B cell (primary cell): ENCODE measurements around the gene HERC5. TPM values are rescaled to one million over a fixed set of nuclear protein-coding genes. Genes with fewer than 3 reads are reported as not detected.

Experiments
- ATAC-seq: fragments of 200-7000 bp; cut with Tn5 transposase; one replicate; pipeline ENCODE4 v1.10.0; 2021; ENCODE audit warnings: low read depth, mild to moderate bottlenecking, moderate number of reproducible peaks, moderate library complexity
- CTCF ChIA-PET: fragments of 350-600 bp; sonication (Branson Sonifier 250); formaldehyde crosslinking; loops from one replicate; lab custom pipeline; 2021; ENCODE audit warnings: antibody characterized with exemption, inconsistent platforms; lab: Charles Lee
- POLR2A ChIA-PET: fragments of 350-600 bp; sonication (Branson Sonifier 250); formaldehyde crosslinking; loops from one replicate; lab custom pipeline; 2021; ENCODE audit warnings: antibody characterized with exemption; lab: Charles Lee
- DNase-seq: peaks from one replicate; pipeline ENCODE4 v3.0.0; 2013
- H2AFZ ChIP-seq: 2 replicates; pipeline ENCODE4 v1.6.1; 2012; ENCODE audit warnings: mild to moderate bottlenecking, low read depth, low read length; ENCODE audit not compliant: insufficient read depth, poor library complexity, severe bottlenecking
- H3K27ac ChIP-seq, 2 donors: 1 replicate in 1 of 2; 2 replicates in 1 of 2; pipeline ENCODE4 v1.5.1; 2012 to 2013; ENCODE audit warnings: low read length in 2 of 2, mild to moderate bottlenecking in 2 of 2, moderate library complexity in 1 of 2
- H3K27me3 ChIP-seq, 4 experiments: fragments of 200-600 bp in 1 of 4; sonication (generic) in 1 of 4; replicated peaks in 1 of 4; 1 replicate in 2 of 4; 2 replicates in 2 of 4; pipeline versions ENCODE4 v1.6.1 to v1.7.0; 2013 to 2016; ENCODE audit warnings: low read length in 3 of 4, mild to moderate bottlenecking in 2 of 4, mixed read lengths in 1 of 4, moderate library complexity in 1 of 4; ENCODE audit not compliant: insufficient read depth in 4 of 4, control insufficient read depth in 3 of 4; ENCODE audit errors: control extremely low read depth in 1 of 4
- H3K36me3 ChIP-seq, 2 experiments: replicated peaks in 1 of 2; 1 replicate in 1 of 2; 2 replicates in 1 of 2; pipeline versions ENCODE4 v1.6.1 to v1.7.1; 2013; ENCODE audit warnings: low read length in 1 of 2; ENCODE audit not compliant: insufficient read depth in 2 of 2, control insufficient read depth in 1 of 2; ENCODE audit errors: control extremely low read depth in 1 of 2, extremely low read depth in 1 of 2
- H3K4me1 ChIP-seq, 2 donors: fragments of 200-600 bp in 1 of 2; sonication (generic) in 1 of 2; 1 replicate in 1 of 2; 2 replicates in 1 of 2; pipeline versions ENCODE4 v1.5.1 to v1.6.1; 2013 to 2017; ENCODE audit warnings: low read length in 2 of 2; ENCODE audit not compliant: control insufficient read depth in 2 of 2, insufficient read depth in 2 of 2
- H3K4me2 ChIP-seq: replicated peaks from 2 replicates; pipeline ENCODE3; 2012; ENCODE audit warnings: mild to moderate bottlenecking, low read depth, low read length; ENCODE audit not compliant: poor library complexity, severe bottlenecking
- H3K4me3 ChIP-seq, 5 experiments: fragments of 200-600 bp in 1 of 5; sonication (generic) in 1 of 5; 1 replicate in 3 of 5; 2 replicates in 2 of 5; pipeline versions ENCODE4 v1.5.1 to v1.7.0; 2011 to 2016; ENCODE audit warnings: low read length in 4 of 5, mild to moderate bottlenecking in 4 of 5, low read depth in 2 of 5, control low read depth in 1 of 5, moderate library complexity in 1 of 5; ENCODE audit not compliant: insufficient read depth in 1 of 5; ENCODE audit errors: control extremely low read depth in 1 of 5, extremely low read depth in 1 of 5
- H3K79me2 ChIP-seq: fragments of 200-600 bp; sonication (generic); one replicate; pipeline ENCODE4 v1.6.0; 2016; ENCODE audit warnings: low read length; ENCODE audit not compliant: control insufficient read depth, insufficient read depth
- H3K9ac ChIP-seq: fragments of 200-600 bp; sonication (generic); 2 replicates; pipeline ENCODE4 v1.6.1; 2017; ENCODE audit warnings: mild to moderate bottlenecking, low read length, moderate library complexity
- H3K9me3 ChIP-seq, 3 donors: one replicate each; pipeline versions ENCODE4 v1.6.1 to v1.7.1; 2013; ENCODE audit warnings: low read length in 2 of 3; ENCODE audit not compliant: control insufficient read depth in 2 of 3, insufficient read depth in 1 of 3; ENCODE audit errors: control extremely low read depth in 1 of 3
- H4K20me1 ChIP-seq: 2 replicates; pipeline ENCODE4 v1.6.0; 2012; ENCODE audit warnings: mild to moderate bottlenecking, low read length; ENCODE audit not compliant: insufficient read depth, control insufficient read depth, poor library complexity, severe bottlenecking
- H3K27ac Mint-ChIP-seq: one replicate; pipeline ENCODE4 v1.8.0; 2021; ENCODE audit warnings: mixed read lengths
- H3K27me3 Mint-ChIP-seq: one replicate; pipeline ENCODE4 v1.8.0; 2021; ENCODE audit warnings: mixed read lengths
- H3K4me1 Mint-ChIP-seq: one replicate; pipeline ENCODE4 v1.8.0; 2021; ENCODE audit warnings: mixed read lengths
- H3K4me3 Mint-ChIP-seq: one replicate; pipeline ENCODE4 v1.8.0; 2021; ENCODE audit warnings: mixed read lengths
- H3K9me3 Mint-ChIP-seq: one replicate; pipeline ENCODE4 v1.8.0; 2022; ENCODE audit warnings: mixed read lengths; ENCODE audit not compliant: insufficient read depth
- EZH2 ChIP-seq: IDR thresholded peaks from 2 replicates; pipeline ENCODE4 v1.6.1; 2012; ENCODE audit warnings: borderline replicate concordance, low read depth, mild to moderate bottlenecking, moderate library complexity, low read length; ENCODE audit not compliant: insufficient read depth, poor library complexity, severe bottlenecking
- WGBS: methylation state at CpG from one replicate; pipeline ENCODE4 v1.1.5; 2013; ENCODE audit warnings: missing lambda C conversion rate; ENCODE audit not compliant: insufficient coverage; 5-methylcytosine and 5-hydroxymethylcytosine counted together
- intact Hi-C: fragments of 100-400 bp; cut with micrococcal nuclease; formaldehyde crosslinking; loops from one replicate; pipeline ENCODE4 v1.10.0; 2022
- polyA plus RNA-seq: library from polyadenylated mRNA; depleted of rRNA; stranded (reverse); fragments of >200 nt; gene quantifications from 2 replicates; pipeline ENCODE4 v1.2.3, GENCODE V29; 2012
- total RNA-seq, 2 donors: library from RNA; stranded (reverse); fragments of 120-200 nt in 1 of 2; gene quantifications; 1 replicate in 1 of 2; 2 replicates in 1 of 2; pipeline versions ENCODE4 v1.2.3 to v1.2.4, GENCODE V29; 2013 to 2022
- TF ChIP-seq, protein P1 (sequence below): fragments of 200-600 bp; IDR thresholded peaks from one replicate; pipeline ENCODE4 v1.8.0; 2022; ENCODE audit warnings: antibody characterized with exemption, mild to moderate bottlenecking

The HERC5 gene
- total and polyA plus RNA-seq, 2 donors (not counting 1 experiment from before 2014, with no cell fraction given) = 1.9 to 10.6 TPM

DNA sequence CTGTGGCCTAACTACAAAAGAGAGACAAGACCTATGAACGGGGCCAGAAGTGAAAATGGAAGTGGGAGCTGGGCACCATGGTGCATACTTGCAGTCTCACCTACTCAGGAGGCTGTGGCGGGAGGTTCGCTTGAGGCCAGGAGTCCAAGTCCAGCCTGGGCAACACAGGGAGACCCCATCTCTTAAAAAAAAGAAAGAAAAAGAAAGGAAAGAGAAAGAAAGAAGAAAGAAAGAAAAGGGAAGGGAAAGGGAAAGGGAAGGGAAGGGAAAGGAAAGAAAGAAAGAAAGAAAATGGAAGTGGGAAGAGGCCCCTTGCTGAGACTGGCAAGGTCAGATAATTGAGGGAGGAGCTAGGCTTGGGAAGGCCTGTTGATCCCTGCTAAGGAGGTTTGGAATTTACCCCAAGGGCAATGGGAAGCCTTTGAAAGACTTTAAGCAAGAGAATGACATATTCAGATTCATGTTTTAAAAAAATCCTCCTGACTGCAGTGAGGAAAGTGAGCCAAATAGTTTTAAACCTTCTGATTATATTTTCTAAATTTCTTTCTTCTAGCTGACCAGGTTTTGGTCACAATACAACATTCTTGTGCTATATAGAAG, 17.7 kb upstream of the HERC5 start:
- Histone ChIP-seq H3K9me3 (peaks cover 0 to 7% (median 5%) of the 10 kb centered on the region in 3 donors), H3K79me2 (no peaks in the 10 kb centered on the region), H3K4me2 (no peak overlapping the region), H4K20me1 (no peaks in the 10 kb centered on the region), H2AFZ (no peak overlapping the region), H3K4me3 (no peak overlapping the region), H3K27ac (no peak overlapping the region), H3K27me3 (no peaks in the 10 kb centered on the region), H3K9ac (no peak overlapping the region), H3K36me3 (peaks cover 0 to 10% of the 10 kb centered on the region in 2 experiments), H3K4me1 (no peaks in the 10 kb centered on the region)
- H3K27me3 Mint-ChIP-seq = no peaks in the 10 kb centered on the region
- ChIA-PET POLR2A (no interaction called here), CTCF (interaction anchor here (0.7 kb wide), 1 partner anchor 177 kb away, joined by 4 read pairs; no protein-coding TSS in a partner anchor)
- H3K4me1 Mint-ChIP-seq = no peaks in the 10 kb centered on the region
- DNase-seq (no peak), ATAC-seq (no peak)
- intact Hi-C loops = no loop called here
- H3K4me3 Mint-ChIP-seq = no peak overlapping the region
- TF ChIP-seq, protein P1, sequence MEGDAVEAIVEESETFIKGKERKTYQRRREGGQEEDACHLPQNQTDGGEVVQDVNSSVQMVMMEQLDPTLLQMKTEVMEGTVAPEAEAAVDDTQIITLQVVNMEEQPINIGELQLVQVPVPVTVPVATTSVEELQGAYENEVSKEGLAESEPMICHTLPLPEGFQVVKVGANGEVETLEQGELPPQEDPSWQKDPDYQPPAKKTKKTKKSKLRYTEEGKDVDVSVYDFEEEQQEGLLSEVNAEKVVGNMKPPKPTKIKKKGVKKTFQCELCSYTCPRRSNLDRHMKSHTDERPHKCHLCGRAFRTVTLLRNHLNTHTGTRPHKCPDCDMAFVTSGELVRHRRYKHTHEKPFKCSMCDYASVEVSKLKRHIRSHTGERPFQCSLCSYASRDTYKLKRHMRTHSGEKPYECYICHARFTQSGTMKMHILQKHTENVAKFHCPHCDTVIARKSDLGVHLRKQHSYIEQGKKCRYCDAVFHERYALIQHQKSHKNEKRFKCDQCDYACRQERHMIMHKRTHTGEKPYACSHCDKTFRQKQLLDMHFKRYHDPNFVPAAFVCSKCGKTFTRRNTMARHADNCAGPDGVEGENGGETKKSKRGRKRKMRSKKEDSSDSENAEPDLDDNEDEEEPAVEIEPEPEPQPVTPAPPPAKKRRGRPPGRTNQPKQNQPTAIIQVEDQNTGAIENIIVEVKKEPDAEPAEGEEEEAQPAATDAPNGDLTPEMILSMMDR = no peak
- no peak for TF ChIP-seq EZH2
- no peaks in the 10 kb centered on the region for H3K9me3 Mint-ChIP-seq
- no peak overlapping the region for H3K27ac Mint-ChIP-seq
- WGBS = 100% methylated on average over 1 of the region's 3 CpGs

DNA sequence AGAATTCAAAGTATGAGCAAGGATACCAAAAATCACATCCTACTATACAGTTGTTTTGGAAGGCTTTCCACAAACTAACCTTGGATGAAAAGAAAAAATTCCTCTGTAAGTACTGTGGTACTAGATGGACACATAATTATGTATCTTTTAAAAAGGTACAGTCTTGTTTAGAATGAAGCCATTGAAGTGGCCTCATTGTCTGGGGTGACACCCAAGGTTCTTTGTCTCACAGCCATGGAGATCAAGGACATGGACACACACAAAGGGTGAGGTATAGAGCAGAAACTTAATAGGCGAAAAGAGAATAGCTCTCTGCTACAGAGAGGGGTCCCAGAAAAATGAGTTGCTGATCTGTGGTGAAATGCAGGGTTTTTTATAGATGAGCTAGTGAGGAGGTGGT, 16.8 kb upstream of the HERC5 start:
- no peak overlapping the region for H2AFZ ChIP-seq
- intact Hi-C loops = no loop called here
- TF ChIP-seq EZH2 = no peak
- TF ChIP-seq, protein P1 = no peak
- Mint-ChIP-seq H3K4me1 (no peaks in the 10 kb centered on the region), H3K9me3 (no peaks in the 10 kb centered on the region), H3K27ac (no peak overlapping the region), H3K4me3 (no peak overlapping the region), H3K27me3 (no peaks in the 10 kb centered on the region)
- H3K4me1 ChIP-seq = no peaks in the 10 kb centered on the region
- 100% methylated on average over 1 of the region's 1 CpG for WGBS
- H3K9me3 ChIP-seq = peaks cover 0 to 7% (median 5%) of the 10 kb centered on the region in 3 donors
- ATAC-seq (no peak), DNase-seq (no peak)
- CTCF ChIA-PET = no interaction called here
- H3K4me3 ChIP-seq = no peak overlapping the region
- no peak overlapping the region for H3K27ac ChIP-seq
- no peaks in the 10 kb centered on the region for H4K20me1 ChIP-seq
- POLR2A ChIA-PET = no interaction called here
- no peak overlapping the region for H3K9ac ChIP-seq
- peaks cover 0 to 10% of the 10 kb centered on the region in 2 experiments for H3K36me3 ChIP-seq
- no peaks in the 10 kb centered on the region for H3K27me3 ChIP-seq
- no peak overlapping the region for H3K4me2 ChIP-seq
- H3K79me2 ChIP-seq = no peaks in the 10 kb centered on the region
